CD4-positive, alpha-beta T cell treated with Interleukin-10 for 1 hour (primary cell): ENCODE measurements around the gene TMEM163.

Source experiments
- DNase-seq: peaks from one replicate; pipeline ENCODE4 v3.0.0-alpha.2; 2020

The TMEM163 gene

DNA sequence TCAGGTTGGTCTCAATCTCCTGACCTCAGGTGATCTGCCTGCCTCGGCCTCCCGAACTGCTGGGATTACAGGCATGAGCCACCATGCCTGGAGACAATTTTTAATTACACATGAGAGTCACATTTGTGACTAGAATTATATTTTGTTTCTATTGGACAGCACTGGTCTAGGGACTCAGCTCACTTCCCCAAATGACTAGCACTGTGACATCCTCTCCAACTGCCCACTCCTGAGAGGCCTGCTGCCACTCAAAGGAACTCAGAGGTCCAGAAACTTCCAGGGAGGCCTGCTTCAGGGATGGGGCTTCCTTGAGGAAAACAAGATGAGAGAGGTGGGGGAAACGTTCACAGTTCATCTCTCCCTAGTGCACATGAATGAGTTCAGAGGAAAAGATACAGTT is 29.5 kb downstream of the TMEM163 start:
- DNase-seq, result no peak

DNA sequence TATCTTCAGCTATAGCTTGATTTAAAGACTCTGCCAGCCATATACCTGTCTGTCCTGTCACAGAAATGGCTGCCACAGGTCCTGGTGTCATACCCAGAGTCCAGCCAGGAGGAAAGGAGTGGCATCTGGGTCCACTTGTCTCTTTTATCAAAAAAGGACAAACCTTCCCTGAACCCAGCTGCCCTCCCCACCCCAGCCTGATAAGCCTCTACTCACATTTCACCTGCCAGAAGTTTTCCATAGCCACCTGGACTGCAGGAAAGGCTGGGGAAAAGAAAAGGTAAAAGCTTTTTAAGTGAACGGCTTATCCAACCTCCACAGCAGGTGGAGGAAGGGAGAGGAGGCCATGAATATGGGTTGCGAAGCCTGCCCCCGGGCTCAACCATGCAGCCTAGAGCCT is 32.8 kb downstream of the TMEM163 start:
- DNase-seq, result no peak

DNA sequence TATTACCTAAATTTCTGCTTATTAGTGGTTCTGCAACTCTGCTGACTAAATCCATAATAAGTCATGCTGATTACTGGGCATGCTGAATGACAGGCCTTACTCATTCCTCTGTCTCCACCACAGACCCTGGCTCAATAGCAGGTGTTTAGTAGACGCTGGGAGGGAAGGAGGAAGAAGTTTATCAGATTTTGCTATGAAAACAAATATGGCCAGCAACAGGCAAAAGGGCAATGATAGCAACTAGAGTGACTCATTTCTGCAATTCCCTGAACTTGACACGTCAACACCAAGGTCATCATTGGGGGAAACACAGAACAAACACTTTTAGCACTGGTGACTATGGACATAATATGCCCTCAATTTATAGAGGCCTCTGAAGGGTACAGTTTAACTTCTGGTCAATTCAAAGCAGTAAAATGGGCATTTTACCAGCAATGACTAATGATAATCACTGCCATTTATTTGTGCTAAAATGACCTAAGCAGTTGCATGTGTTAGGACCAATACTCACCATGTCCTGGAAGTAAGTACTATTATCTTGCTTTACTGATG is 35.2 kb downstream of the TMEM163 start:
- DNase-seq, result no peak

DNA sequence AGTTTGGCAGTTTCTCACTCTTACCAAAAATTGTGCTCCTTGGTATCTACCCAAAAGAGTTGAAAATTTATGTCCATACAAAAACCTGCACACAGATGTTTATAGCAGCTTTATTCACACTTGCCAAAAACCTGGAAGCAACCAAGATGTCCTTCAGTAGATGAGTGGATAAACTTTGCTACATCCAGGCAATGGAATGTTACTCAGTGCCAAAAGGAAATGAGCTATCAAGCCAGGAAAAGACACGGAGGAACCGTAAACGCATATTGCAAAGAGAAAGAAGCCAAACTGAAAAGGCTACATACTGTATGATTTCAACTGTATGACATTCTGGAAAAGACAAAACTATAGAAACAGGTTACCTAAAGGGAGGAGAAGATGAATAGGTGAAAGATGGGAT is 36.1 kb downstream of the TMEM163 start:
- no peak for DNase-seq

DNA sequence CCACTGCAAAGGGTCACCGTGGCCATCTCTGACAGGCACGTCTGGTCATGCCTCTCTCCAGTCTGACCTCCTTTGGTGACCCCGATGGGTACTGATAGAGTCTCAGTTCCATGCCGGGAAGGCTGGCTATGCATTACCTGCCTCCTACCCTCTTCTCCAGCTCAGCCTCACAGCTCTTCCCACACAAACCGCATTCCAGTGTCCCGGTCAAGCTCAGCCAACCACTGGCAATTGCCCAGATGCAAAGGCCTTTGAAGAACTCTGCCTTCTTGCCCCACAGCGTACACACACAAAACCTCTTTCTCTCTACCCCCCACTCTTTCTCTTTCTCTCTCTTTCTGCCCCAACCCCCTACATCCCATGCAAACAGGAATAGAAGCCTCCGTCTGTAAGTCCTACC is 37.6 kb downstream of the TMEM163 start:
- no peak for DNase-seq

DNA sequence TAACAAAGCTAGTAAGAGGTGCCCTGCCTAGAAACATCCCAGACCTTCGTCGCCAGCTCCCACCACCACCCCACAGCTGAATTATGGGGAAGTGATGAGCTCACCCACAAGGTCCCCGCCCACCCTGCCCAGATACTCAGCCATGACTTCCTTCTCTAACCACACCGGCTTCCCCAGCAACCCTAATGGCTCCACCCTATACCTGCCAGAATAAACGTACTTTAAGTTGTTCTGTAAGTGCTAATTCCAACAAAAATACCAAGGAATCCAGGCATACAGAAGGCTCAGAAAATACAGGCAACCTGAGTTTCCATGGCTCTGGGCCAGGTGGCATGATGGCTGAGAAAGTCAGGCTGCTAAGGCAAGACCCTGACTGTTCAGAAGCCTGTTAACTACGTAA is 39.1 kb downstream of the TMEM163 start:
- peak; percentile 58 for DNase-seq

DNA sequence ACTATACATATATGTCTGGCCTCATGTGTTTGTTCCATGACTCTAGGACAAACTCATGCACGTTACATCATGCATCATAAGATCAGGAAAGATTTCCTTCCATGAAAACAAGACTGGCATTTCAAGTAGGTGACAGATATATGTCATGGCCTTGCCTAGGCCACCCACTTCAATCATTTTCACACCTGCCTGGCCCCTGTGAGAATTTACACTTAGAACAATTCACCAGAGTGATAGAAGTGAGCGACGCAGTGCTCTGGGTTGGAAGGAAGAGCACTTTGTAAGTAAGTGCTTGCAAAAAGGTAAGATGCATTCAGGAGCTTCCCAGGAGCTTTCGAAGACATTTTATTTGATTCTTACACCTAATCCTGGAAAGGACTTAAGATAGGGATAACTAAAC is 39.5 kb downstream of the TMEM163 start:
- no peak for DNase-seq

DNA sequence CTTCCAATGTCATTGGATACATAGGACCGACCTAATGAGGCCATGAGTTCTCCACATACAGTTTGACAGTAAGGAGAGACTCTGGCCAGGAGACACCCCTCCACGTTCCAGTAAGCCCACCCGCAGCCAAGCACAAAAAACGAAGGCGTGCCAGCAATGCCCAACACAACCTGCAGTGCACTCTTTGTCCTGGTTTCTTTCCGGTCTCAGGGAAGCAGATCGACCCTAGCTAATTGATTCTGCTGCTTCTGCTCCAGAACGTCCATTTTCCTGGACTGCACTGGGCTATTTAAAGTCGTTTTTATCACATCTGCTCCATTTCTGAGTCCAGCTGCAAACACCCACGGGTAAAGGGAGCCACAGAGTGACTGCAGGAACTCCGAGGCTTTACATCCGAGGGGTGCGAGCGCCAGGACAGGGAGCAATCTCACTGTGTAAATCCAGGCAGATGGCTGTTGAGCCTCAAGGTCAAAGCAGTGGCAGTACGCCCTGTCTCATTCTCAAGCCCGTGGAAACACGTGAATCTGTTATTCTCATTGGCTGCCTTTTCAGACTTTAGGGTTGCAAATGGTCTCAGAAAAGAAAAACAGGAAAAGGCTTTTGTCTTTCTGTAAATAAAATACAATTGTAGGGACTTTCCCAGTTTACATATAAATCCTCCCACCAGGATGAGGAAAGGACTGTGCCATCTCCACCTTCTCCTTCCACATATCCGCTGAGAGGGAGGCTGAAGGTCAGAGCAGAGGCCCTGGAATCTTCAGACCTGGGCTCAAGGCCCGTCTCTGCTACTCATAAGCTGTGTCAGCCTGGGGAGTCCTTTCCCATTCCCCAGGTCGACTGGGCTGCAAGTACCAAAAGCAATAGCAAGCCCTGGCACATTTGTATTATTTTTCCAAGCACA is 40.7 kb downstream of the TMEM163 start:
- DNase-seq, result no peak

DNA sequence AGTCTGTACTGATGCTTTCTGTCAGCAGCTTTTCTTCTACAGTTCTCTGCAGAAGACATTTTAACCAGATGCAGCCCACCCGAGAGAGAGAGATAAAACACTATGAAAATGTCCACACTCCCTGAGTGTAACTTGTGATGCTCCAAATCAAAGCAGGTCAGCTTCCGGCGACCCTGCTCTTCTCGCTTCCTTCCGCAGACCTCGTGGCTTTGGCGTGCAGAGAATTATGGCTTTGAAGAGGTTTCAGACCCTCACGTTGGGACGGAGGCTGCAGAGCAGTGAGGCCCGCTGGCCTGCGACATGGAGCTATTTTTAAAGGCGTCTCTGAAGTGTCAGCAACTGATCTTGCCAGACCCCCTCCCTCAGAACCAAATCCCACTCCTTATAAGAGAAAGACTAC is 41.8 kb downstream of the TMEM163 start:
- peak; percentile 30 for DNase-seq

DNA sequence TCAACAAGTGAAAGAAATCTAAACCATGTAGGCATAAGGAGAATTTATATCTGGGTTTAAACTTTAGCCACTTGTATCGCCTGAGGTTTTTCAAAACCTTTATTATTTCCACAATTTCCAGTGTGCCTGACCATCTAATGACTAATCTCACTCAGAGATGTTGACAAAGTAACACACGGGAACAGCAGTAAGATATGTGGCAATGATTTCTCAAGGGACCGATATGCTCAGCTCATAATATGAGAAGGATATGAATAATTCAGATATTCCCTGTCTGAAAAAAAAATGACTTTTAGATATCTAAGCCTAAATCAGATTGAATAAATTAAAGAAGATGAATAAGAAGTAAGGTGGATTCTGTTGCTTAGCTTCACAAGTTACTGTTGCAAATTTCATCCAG is 43.5 kb downstream of the TMEM163 start:
- DNase-seq, result no peak

DNA sequence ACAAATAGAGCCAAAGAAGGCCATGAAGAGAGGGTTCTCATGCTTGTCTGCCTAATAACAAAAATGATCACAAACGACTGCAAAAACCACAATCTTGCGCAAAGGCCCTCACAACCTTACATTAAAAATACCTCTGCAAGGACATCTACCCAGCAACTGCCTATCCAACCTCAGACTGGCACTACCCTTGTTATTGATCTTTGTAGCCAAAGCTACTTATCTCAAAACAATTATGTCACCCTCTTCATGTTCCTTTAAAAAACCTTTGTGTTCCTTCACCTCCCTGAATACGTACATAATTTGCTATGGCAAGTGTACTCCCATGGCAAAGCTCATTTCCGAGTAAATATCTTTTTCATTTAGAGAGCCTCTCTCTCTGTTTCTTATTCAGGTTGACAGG is 44.1 kb downstream of the TMEM163 start:
- DNase-seq, result no peak

DNA sequence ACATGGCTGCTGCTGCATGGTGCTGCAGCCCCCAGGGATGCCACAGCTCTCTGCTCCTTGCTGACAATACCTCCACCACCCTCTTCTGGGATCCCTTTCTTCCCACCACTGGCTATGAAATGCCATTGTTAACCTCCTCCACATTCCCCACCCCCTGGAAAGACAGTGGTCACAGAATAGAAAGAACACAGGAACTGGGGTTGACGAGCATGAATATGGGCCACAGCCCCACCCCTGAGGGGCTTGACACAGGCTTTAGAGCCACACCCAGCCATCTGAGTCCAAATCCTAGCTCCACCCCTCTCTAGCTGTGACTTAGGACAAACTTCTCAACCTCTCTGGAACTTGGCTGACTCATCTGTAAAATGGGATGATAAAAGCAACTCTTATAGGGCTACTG is 47.3 kb downstream of the TMEM163 start:
- DNase-seq, result peak; percentile 44

DNA sequence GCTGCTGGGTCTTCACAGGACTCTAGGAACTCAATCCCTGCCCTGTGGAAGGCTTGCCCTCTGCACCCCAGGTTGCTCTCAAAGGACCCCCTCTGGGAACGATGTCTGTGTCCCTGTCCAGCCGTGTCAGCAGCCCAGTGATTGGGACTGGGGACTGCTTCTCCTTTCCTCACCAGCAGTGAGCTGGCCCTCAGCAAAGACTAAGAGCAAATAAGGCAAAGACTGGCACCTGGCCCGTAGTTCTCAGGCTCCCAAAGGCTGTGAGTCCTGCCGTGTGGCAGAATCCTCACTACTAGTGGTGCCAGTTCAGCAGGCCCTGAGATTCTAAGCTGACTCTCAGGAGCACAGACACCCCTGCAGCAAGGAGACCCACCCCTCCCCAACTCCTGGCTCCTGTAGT is 47.8 kb downstream of the TMEM163 start:
- no peak for DNase-seq

DNA sequence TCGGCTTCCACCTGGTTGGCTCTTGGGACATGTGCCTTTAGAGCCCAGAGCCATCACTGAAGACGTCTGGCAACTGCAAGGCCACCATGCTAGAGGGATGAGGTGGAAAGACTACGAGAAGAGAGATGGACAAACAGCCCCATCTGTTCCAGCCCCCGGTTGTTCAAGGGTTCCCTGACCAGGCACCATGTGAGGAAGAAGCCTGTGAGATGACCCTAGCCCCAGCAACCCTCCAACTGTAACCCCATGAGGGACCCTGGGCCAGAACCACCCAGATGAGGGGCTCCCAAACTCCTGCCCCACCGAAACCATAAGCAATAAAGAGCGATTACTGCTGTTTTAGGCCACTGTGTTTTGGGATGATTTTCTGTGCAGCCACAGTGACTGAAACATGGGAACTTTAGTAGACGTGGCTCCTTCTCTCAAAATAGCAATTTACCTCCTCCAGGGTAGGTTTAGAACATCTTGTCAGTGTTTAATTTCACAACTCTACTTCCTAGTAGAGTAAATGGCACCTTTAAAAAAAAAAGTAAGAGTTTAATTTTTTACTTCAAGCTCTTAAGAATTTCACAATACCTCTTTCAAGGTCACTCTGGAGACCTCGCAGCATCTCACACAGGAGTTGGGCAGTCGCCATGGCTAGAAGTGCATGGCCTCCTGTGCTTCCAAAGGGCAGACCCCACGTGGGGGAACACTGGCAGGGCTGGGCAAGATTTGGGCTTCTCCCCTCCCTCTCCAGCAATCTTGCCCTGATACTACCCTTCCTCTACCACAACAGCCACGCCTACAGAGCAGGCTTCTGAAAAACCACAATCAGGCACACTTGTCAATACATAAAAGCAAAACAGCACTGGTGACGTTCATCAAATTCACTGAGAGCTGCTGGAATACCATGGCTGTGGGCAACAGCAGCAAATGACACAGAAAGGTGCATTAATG is 48.8 kb downstream of the TMEM163 start:
- DNase-seq, result peak; percentile 78

DNA sequence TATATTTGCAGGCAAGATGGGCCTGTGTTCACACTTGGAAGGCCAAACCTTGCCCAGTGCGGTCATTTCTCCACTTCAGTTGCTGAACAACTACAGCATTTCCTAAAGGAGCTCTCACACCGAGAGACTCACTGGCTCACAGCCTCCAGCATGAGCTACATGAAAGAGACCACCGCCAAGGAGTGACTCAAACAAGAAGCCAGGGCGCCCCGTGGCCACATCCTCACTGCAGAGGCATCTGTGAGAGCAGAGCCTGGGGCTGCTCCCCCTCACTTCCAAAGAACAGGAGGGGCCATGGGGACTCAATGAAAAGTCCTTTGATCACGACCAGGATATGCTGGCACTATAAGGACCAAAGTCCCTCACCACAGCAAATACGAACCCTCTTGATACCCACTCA is 50.0 kb downstream of the TMEM163 start:
- peak; percentile 74 for DNase-seq

DNA sequence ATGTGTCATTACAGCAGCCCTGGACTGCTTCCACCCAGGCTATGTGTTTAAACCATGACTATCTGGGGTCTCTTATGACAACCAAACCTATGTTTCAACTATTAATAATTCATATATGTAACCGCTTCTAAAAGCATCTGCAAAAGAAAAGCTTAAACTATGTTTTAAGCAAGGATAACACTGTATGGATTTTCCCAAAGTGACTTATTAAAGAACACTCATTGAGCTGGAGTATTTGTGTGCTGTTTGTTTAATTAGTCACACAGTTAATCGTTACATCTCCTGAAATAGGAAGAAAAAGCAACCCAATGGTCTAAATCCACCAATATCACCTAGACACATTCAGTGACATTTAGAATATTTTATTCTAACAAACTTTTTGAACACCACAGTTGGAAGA is 51.3 kb downstream of the TMEM163 start:
- no peak for DNase-seq

DNA sequence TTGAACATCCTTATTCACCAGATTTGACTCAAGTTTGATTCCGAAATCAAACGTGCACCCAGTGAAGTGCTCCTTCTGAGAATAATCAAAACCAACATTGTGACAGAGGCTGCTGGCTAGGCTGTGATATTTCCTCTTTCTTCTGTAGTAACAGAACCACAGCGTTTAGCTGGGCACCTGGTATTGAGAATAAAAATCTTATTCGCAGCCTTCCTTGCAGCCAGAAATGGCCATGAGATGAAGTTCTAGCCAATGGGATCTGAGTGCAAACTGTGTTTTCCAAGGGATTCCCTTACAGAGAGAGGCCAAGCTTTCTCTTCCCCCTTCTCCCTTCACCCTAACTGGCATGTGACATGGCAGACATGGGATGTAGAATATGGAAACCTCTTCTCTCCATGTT is 51.7 kb downstream of the TMEM163 start:
- no peak for DNase-seq

DNA sequence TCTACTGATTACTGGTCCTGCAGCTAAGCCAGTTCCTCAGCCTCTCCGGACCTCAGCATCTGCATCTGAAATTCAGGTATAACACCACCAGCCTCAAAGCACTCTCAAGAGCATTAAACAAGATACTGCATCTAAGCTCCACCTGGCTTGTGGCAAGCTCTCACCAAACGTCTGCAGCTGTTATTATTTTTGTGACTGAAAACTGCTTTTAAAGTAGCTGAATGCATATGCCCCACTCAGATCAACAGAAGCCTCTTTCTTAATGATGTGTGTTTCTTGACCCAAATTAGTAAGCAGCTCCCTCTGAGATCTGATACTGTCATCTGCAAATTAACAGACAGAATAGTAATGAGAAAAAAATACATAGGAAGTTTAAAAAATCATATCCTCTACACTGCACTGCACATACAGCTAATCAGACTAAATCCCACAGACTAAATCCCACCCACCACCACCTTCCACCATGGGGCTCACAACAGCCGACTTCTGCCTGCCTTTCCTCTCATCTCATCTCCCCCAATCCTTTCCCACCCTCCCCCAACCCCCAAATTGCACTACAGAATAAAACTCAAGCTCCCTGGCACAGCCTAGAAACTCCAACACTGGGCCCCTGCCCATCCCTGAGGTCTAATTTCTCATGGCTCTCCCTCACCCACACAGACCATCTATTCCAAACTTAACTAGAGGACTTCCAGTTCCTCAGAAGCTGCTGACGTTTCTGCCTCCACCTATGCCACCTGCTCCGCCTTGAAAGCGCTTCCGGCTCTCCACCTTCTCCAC is 52.9 kb downstream of the TMEM163 start:
- no peak for DNase-seq

DNA sequence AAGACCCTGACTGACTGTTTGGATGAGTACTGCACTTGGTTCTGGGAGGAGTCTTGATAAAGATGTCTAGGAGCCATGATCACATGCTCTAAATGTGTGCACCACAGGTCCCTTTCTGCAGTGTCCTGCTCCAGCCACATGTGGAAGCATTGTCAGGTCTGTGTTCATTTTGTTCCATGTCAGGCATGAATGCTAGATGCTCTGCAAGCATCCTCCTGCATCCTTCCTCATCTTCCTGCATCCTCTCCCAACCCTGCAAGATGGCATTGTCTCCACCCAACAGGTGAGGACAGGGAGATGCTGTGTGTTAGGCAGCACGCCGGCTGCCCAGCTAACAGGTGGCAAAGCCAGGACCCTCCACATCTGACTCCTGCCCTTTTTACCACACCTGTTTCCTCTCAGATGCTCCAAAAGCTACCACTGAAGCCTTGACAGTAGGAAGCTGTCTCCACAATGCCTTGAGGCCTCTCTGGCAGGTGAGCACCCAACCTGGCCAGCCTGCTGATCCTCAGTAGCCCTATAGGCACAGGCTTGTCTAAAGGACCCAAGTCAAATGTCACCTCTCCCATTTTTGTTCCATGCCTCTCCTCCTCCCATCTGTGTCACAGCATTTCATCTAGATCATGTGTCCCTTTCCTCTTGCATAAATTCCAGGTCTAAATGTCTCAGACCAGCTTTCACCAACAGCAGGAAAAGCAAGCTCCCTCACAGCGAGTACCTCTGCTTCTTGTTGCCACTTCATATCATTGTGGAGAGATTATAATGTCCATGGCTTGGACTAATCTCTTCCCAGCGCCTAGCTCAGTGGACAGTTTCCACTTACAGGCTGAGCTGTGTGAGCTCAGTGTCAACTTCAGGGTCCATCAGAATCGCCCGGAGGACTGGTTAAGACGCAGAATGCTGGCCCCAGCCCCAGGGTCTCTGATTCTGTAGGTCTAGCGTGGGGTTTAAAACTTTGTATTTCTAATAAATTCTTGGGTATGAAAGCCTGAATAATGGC is 55.0 kb downstream of the TMEM163 start:
- DNase-seq, result no peak

DNA sequence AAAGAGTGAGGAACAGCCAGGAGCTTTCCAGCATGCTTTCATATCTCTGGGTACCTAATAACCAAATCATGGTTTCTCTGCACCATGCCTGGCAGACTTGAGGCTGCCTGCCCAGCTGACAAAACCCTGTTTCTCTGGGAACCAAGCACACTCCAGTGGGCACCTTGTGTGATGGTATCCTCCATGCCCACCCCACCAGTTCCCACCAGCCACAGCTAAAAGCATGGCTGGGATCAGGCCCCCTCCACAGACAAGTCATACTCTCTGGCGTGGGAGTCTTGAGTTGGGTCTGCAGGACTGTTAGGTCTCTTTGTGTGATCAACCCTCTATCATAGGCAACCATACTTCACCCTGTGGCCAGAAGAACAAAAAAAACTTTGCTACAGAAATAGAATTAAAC is 56.0 kb downstream of the TMEM163 start:
- DNase-seq, result no peak

DNA sequence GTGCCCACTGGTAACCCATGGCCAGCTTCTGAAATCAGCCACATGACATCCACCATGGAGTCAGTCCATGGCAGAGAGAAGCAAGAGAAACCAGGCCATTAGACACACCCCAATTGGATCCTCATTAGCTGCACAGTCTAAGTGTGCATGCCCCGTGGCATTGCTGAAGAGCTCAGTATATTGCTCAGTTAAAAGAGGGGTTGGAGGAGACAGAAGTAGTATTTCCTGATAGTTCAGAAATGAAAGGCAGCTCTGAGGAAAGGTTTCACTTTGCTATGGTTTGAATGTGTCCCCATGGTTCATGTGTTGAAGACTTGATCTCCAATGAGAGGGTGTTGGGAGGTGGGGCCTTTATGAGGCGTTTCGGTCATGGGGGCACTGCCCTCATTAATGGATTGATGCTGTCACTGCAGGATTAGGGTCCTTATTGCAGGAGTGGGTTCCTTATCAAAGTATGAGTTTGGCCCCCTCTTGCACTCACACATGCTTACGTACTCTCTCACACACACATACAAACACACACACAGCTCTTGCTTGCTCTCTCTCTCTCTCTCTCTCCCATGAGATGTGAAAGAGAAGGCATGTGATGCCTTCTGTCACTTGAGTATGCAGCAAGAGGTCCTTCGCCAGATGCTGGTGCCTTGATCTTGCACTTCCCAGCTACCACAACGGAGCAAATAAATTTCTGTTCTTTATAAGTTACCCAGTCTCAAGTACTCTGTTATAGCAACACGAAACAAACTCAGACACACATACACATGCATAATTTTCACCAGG is 58.0 kb downstream of the TMEM163 start:
- DNase-seq, result no peak
